ENCODE data around the gene CFAP73. TPM values are rescaled to one million over a fixed set of nuclear protein-coding genes. Genes with fewer than 3 reads are reported as not detected.

The CFAP73 gene
- total RNA-seq, 4 donors from 2014 or later: 0.26 TPM; not detected in 3

DNA sequence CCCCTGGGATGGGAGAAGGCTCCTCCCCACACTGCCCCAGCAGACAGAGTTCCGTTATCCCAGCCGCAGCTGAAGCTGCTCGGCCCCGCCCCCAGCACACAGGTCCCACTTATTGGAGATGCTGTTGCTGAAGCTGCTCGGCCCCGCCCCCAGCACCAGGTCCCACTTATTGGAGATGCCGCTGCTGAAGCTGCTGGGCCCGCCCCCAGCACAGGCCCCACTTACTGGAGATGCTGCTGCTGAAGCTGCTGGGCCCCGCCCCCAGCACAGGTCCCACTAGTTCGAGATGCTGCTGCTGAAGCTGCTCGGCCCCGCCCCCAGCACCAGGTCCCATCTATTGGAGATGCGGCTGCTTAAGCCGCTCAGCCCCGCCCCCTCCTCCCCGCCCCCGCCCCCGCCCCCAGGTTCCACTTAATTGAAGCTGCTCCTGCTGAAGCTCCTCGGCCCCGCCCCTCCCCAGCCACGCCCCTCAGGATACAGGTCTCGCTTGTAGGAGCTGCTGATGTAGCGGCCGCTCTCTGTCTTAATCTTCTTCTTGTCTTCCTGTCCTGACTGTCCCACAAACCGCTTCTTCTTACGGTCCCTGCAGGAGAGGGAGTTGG, 12.0 kb downstream of the CFAP73 start:
- WGBS, 2 donors: 78 to 90% methylated on average over 5 to 16 of the region's 26 CpGs
- no peaks in the 10 kb centered on the region for H3K9me3 ChIP-seq
- no peaks in the 10 kb centered on the region for H3K4me1 ChIP-seq
- no peak overlapping the region for H3K27ac ChIP-seq
- no peak overlapping the region for H3K4me3 ChIP-seq
- no peaks in the 10 kb centered on the region for H3K27me3 ChIP-seq
- TF ChIP-seq, protein P1, sequence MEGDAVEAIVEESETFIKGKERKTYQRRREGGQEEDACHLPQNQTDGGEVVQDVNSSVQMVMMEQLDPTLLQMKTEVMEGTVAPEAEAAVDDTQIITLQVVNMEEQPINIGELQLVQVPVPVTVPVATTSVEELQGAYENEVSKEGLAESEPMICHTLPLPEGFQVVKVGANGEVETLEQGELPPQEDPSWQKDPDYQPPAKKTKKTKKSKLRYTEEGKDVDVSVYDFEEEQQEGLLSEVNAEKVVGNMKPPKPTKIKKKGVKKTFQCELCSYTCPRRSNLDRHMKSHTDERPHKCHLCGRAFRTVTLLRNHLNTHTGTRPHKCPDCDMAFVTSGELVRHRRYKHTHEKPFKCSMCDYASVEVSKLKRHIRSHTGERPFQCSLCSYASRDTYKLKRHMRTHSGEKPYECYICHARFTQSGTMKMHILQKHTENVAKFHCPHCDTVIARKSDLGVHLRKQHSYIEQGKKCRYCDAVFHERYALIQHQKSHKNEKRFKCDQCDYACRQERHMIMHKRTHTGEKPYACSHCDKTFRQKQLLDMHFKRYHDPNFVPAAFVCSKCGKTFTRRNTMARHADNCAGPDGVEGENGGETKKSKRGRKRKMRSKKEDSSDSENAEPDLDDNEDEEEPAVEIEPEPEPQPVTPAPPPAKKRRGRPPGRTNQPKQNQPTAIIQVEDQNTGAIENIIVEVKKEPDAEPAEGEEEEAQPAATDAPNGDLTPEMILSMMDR (IDR thresholded peaks at IDR 0.05): no peak
- TF ChIP-seq POLR2A (IDR thresholded peaks at IDR 0.05): no peak
- H3K36me3 ChIP-seq: peaks cover 55 to 97% (median 70%) of the 10 kb centered on the region in 3 donors
- no peak for DNase-seq
- intact Hi-C loops (cut with DNase I): loop anchor here (5.0 kb wide), 1 partner anchor 109 kb away; no protein-coding TSS in a partner anchor

DNA sequence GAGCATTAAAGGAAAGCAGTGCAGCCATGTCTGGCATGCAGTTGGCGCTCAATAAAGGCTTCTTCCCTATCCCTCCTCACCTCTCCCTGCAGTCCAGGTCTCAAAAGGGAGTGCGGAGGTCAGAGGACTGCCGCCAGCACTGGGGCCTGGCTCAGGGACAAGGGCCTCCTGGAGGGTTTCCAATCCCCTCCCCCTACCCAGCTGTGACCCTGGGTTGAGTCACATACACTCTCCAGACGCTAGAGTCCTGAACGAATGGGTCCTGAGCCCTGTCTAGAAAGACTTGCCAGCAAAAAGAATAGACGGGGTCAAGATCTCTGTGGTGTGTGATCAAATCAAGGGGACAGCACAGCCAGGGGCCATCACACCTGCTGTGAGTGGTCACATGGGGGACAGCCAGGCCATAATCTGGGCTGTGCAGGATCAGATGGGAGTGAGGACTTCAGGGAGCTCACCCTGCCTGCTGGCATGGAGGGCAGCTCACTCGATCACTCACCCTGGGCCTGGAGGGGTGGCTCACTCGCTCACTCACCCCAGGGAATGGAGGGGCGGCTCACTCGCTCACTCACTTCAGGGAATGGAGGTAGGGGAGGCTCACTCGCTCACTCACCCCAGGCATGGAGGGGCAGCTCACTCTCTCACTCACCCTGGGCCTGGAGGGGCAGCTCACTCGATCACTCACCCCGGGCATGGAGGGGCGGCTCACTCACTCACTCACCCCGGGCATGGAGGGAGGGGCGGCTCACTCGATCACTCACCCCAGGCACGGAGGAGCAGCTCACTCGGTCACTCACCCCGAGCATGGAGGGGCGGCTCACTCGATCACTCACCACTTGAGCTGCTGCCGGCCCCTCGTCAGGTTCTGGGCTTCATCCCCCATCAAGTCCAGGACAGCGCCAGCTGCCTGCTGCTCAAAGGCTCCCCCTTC, 12.8 kb downstream of the CFAP73 start:
- no peak for DNase-seq
- Histone ChIP-seq H3K4me3 (no peak overlapping the region), H3K4me1 (no peaks in the 10 kb centered on the region), H3K9me3 (no peaks in the 10 kb centered on the region), H3K27ac (no peak overlapping the region), H3K36me3 (peaks cover 55 to 100% (median 73%) of the 10 kb centered on the region in 3 donors), H3K27me3 (no peaks in the 10 kb centered on the region)
- WGBS, 2 donors: 83 to 86% methylated on average over 8 to 12 of the region's 25 CpGs
- intact Hi-C loops (cut with DNase I): loop anchor here (5.0 kb wide), 1 partner anchor 110 kb away; no protein-coding TSS in a partner anchor
- TF ChIP-seq, protein P1 (IDR thresholded peaks at IDR 0.05): no peak

DNA sequence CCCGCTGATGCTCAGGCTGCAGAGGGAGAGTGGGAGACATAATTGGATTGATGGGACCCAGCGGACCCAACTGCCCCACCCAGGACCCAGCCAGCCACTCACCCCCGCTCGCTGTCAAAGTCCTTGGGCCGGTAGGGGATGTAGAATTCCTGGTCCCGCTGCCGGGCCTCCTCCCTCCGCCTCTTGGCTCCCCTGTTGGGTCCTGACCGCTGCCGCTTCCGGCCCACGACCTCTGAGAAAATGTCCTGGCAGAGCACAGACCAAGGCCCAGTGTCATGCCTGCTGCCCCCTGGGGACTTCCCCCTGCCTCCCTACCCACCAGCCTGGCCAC, 13.5 kb downstream of the CFAP73 start:
- H3K9me3 ChIP-seq: no peaks in the 10 kb centered on the region
- H3K4me3 ChIP-seq: no peak overlapping the region
- H3K27me3 ChIP-seq: no peaks in the 10 kb centered on the region
- TF ChIP-seq, protein P1 (IDR thresholded peaks at IDR 0.05): no peak
- TF ChIP-seq POLR2A (IDR thresholded peaks at IDR 0.05): no peak
- DNase-seq: no peak
- no peak overlapping the region for H3K27ac ChIP-seq
- H3K4me1 ChIP-seq: no peaks in the 10 kb centered on the region
- WGBS, 2 donors: 98% methylated on average over 7 to 10 of the region's 12 CpGs
- intact Hi-C loops (cut with DNase I): loop anchor here (5.0 kb wide), 1 partner anchor 111 kb away; no protein-coding TSS in a partner anchor
- H3K36me3 ChIP-seq: peaks cover 59 to 100% (median 77%) of the 10 kb centered on the region in 3 donors

GRCh38 chr12:113164014-113164413, 14.5 kb downstream of the CFAP73 start:
- no peak for DNase-seq

More at GRCh38 chr12:113164014-113164413, 14.5 kb downstream of the CFAP73 start:
- Histone ChIP-seq H3K27me3 (no peaks in the 10 kb centered on the region), H3K4me1 (no peaks in the 10 kb centered on the region), H3K36me3 (peaks cover 55 to 100% (median 80%) of the 10 kb centered on the region in 3 donors), H3K27ac (no peak overlapping the region), H3K4me3 (no peak overlapping the region), H3K9me3 (no peaks in the 10 kb centered on the region)
- intact Hi-C loops (cut with DNase I): loop anchor here (5.0 kb wide), 1 partner anchor 112 kb away; no protein-coding TSS in a partner anchor
- 93 to 94% methylated on average over 10 to 13 of the region's 13 CpGs for WGBS, 2 donors
- TF ChIP-seq, protein P1 (IDR thresholded peaks at IDR 0.05): no peak
- TF ChIP-seq POLR2A (IDR thresholded peaks at IDR 0.05): no peak
